GM12865 (cell line): ENCODE data around the gene MAP2K5.

Experiments used
- DNase-seq: peaks from one replicate; pipeline ENCODE4 v3.0.0; 2010; ENCODE audit warnings: low read depth
- H3K4me3 ChIP-seq: 2 replicates; pipeline ENCODE4 v1.5.1; 2011; ENCODE audit warnings: mild to moderate bottlenecking, low read depth, low read length, control low read depth
- CTCF ChIP-seq: IDR thresholded peaks from 2 replicates; pipeline ENCODE4 v1.5.1; 2011; ENCODE audit warnings: low read length, control low read depth, low read depth, inconsistent platforms; ENCODE audit not compliant: insufficient read depth; ENCODE audit errors: missing control alignments

The MAP2K5 gene

DNA sequence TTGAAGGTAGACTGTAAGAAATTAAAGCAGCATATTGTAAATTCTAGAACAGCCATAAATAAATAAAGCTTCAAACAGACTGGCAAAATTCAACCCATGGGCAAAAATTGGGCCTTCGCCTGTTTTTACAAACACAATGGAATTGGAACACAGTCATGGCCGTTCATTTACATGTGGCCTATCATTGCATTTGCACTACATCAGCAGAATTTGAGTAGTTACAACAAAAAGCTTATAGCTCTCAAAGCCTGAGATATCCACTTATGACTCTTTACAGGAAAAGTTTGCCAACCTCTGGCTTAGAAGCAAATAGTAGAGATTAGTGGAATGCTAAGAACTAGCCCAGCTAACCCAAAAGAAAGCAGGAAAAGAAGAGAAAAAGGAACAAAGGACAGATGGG, 143.2 kb downstream of the MAP2K5 start:
- no peak overlapping the region for H3K4me3 ChIP-seq
- no peak for TF ChIP-seq CTCF
- DNase-seq, result no peak

GRCh38 chr15:67690936-67691335, 148.4 kb downstream of the MAP2K5 start:
- DNase-seq, result peak; percentile 1
- no peak for TF ChIP-seq CTCF
- H3K4me3 ChIP-seq, result no peak overlapping the region

DNA sequence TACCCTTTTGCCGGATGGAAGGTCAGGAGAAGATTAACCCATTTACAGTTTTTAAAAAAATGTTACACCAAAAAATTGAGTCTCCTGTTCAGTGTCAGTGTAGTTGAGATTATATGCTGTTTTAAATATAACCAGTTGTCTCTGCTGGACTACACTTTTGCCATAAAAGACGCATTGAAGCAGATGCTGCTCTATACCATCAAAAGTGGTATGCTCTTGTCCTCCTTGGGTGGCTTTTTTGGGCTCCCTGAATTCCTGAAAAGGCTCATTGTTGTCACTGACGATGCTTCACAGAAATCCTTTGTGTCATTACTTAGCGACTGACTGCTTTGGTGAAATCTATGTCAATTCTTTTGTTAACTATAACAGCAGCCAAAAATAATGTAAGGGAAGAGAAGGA, 148.9 kb downstream of the MAP2K5 start:
- no peak for TF ChIP-seq CTCF
- no peak for DNase-seq
- H3K4me3 ChIP-seq, result no peak overlapping the region

DNA sequence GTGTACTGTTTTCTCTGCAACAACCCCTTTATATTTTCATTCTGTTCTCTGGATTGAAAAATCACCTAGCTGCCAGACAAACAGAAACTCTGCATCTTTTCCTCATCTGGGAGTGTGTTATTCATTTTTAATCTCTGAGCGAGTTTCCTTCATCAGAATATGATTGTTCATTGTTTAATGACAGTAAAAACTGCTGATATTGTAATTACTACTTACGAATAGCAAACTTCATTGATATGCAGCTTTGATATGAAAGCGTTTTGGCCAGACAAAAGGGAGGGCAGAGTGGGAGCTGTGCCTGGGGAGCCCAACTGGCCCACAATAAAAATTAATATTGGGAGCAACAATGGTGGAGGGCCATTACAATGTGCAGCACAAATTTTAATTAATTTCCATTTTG, 150.1 kb downstream of the MAP2K5 start:
- no peak for DNase-seq
- no peak for TF ChIP-seq CTCF

DNA sequence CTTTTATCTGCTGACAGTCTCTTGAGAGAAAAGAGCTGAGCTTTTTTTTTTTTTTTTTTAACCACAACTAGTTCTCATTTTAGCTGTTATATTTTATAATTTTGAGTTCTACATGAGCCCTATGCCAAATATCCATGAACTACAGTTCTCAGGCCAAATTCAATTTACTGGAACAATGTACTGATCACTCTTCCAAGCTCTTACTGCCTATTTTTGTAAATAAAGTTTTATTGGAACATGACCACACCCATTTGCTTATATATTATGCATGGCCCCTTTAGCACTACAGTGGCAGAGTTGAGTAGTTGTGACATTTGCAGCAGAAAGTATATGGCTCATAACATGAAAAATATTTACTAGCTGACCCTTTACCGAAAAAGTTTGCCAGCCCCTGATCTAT, 153.6 kb downstream of the MAP2K5 start:
- no peak for TF ChIP-seq CTCF
- no peak overlapping the region for H3K4me3 ChIP-seq
- no peak for DNase-seq

More for the DNA sequence above, 150.1 kb downstream of the MAP2K5 start:
- H3K4me3 ChIP-seq, result no peak overlapping the region

GRCh38 chr15:67700023-67700422, 157.5 kb downstream of the MAP2K5 start:
- DNase-seq, result no peak
- TF ChIP-seq CTCF, result no peak
- H3K4me3 ChIP-seq, result no peak overlapping the region

DNA sequence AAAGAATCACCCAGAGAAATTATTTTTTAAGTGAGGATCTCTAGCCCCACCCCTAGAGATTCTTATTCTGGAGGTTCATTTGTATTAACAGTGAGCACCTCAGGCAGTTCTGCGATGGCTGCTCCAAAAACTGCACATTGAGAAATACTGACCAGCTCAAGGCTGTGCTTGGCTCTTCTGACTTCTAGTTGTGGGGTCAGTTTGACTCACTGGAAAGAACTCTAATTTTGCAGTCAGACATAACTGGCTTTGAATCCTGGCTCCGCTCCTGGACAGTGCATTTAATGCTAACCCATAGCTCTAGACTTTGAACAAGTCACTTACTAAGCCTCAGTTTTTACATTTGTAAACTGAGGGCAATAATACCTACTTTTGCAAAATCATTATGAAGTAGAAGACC, 159.2 kb downstream of the MAP2K5 start:
- no peak for TF ChIP-seq CTCF
- no peak for DNase-seq
- no peak overlapping the region for H3K4me3 ChIP-seq
